Activated naive CD8-positive, alpha-beta T cell treated with anti-CD3 and anti-CD28 coated beads for 36 hours (primary cell): ENCODE measurements around the gene ACACB. TPM values are rescaled to one million over a fixed set of nuclear protein-coding genes. Genes with fewer than 3 reads are reported as not detected.

Experiments used
- DNase-seq: peaks from one replicate; pipeline ENCODE4 v3.0.0; 2021
- H3K27ac Mint-ChIP-seq: one replicate; pipeline ENCODE4 v1.8.0; 2022; ENCODE audit warnings: mild to moderate bottlenecking, moderate library complexity, mixed read lengths
- H3K27me3 Mint-ChIP-seq: one replicate; pipeline ENCODE4 v1.8.0; 2022; ENCODE audit warnings: mild to moderate bottlenecking, mixed read lengths
- H3K36me3 Mint-ChIP-seq: one replicate; pipeline ENCODE4 v1.8.0; 2021; ENCODE audit warnings: mild to moderate bottlenecking, mixed read lengths
- H3K4me1 Mint-ChIP-seq: one replicate; pipeline ENCODE4 v1.8.0; 2021; ENCODE audit warnings: mixed read lengths
- H3K4me3 Mint-ChIP-seq: one replicate; pipeline ENCODE4 v1.8.0; 2022; ENCODE audit warnings: mild to moderate bottlenecking, moderate library complexity, mixed read lengths
- H3K9me3 Mint-ChIP-seq: one replicate; pipeline ENCODE4 v1.8.0; 2022; ENCODE audit warnings: mixed read lengths
- total RNA-seq, 2 experiments: library from RNA; stranded (reverse); gene quantifications; one replicate each; pipeline ENCODE4 v1.2.3, GENCODE V29; 2021

The ACACB gene
- total RNA-seq, 2 experiments from 2014 or later = 7.8 to 8.8 TPM

DNA sequence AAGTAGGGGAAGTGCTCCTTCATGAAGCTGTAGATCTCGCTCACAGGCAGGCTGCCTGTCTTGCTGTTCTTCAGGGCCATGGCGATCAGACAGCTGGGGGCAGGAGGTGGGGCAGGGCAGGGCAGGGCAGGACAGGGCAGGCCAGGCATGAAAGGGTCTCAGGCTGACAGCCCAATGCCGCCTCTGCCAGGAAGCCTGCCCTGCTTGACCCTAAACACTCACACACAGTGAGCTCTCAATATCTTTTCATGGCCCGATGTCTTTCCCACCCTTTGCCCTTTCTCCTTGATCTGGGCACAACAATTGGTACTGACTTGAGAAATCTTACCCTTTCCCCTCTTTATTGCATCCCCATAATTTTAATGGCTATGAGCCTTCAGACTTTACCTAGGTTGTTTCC, 170.3 kb downstream of the ACACB start:
- DNase-seq = no peak
- no peaks in the 10 kb centered on the region for H3K36me3 Mint-ChIP-seq
- no peak overlapping the region for H3K27ac Mint-ChIP-seq
- H3K27me3 Mint-ChIP-seq = peaks cover 19% of the 10 kb centered on the region
- H3K9me3 Mint-ChIP-seq = no peaks in the 10 kb centered on the region
- no peaks in the 10 kb centered on the region for H3K4me1 Mint-ChIP-seq
- no peak overlapping the region for H3K4me3 Mint-ChIP-seq

DNA sequence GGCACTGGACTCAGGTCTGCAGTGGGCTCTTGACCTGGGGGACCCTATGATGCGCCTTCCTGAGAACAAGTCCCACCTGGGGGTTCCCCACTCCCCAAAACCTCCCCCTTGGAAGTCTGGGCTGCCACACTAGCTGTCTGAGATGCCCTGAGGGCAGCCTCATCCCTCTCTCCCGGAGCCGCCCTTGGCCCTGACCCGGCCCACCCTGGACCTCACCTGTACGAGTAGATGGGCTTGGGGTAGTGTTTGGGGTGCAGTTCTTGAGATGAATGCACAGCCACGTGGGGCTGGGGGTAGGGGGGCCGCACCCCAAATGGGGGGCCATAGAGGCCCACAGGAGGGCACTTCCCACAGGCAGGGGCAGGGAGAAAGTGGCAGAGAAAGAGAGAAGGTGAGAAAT, 170.8 kb downstream of the ACACB start:
- Mint-ChIP-seq H3K27me3 (peaks cover 21% of the 10 kb centered on the region), H3K4me1 (no peaks in the 10 kb centered on the region), H3K9me3 (no peaks in the 10 kb centered on the region), H3K27ac (no peak overlapping the region), H3K4me3 (no peak overlapping the region), H3K36me3 (no peaks in the 10 kb centered on the region)
- DNase-seq = no peak

DNA sequence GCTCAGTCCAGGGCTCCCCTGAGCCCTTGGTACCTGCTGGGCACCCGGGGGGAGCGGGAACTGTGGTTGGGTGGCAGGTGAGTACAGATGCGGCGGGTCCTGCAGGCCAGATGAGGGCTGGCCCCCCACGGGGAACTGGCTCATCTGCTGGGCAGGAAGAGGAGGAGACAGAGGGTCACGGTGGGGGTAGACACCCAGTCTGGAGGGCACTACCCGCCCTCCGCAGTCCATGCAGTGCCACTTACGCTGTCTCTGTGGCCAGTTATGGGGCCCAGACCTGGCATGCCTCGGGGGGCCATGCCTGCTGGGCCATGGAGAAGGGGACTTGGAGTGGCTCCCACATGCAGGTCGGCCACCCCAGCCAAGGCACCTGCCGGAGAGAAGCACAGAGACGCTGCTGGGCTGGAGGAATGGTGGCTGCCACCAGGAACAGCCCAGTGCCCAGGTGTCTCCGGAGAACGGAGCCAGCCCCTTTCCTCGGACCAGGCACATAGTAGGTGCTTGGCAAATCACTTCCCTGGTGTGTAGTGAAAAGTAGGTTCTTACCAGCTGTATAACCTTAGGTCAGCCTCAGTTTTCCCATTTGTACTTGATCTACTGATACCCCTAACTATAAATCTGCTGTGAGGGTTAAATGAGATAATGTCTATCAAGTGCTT, 171.6 kb downstream of the ACACB start:
- DNase-seq = no peak
- Mint-ChIP-seq H3K4me3 (no peak overlapping the region), H3K36me3 (no peaks in the 10 kb centered on the region), H3K9me3 (no peaks in the 10 kb centered on the region), H3K27ac (no peak overlapping the region), H3K27me3 (peaks cover 27% of the 10 kb centered on the region), H3K4me1 (no peaks in the 10 kb centered on the region)

DNA sequence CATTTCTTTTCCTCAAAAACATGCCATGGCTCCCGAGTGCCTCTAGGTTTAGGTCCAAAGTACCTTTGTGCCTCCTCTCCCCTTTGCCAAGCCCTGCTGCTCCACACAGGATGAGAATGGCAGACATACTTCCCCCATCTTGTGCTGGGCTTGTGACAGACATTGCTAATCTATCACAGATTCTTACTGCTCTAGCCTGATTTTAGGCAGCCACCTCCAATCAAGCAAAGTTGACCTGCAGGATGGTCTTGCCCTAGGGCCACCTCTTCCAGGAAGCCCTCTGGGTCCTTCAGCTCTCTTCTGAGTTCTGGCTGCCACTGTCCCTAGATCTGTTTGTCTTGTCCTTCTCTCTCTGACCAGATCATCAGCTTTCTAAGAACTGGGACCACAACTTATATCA, 172.2 kb downstream of the ACACB start:
- no peaks in the 10 kb centered on the region for H3K9me3 Mint-ChIP-seq
- no peak overlapping the region for H3K4me3 Mint-ChIP-seq
- DNase-seq = no peak
- no peak overlapping the region for H3K27ac Mint-ChIP-seq
- peaks cover 32% of the 10 kb centered on the region for H3K27me3 Mint-ChIP-seq
- H3K36me3 Mint-ChIP-seq = no peaks in the 10 kb centered on the region
- H3K4me1 Mint-ChIP-seq = no peaks in the 10 kb centered on the region

DNA sequence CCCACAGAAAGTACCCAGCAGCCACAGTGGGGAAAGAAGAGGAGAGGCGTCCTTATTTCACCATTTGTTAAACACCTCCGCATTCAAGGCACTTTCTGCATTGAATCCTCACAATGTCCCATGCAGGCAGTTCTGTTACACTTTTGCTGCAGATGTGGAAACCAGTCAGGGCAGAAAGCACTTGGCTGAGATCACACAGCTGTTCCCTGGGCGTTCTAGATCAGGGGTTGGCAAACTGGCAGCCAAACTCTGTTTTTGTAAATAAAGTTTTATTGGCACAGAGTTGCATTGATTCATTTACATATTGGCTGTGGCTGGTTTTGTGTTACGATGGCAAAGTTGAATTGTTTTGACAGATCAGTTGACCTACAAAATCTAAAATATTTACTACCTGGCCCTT, 172.6 kb downstream of the ACACB start:
- H3K4me3 Mint-ChIP-seq = no peak overlapping the region
- no peaks in the 10 kb centered on the region for H3K4me1 Mint-ChIP-seq
- H3K27ac Mint-ChIP-seq = no peak overlapping the region
- H3K9me3 Mint-ChIP-seq = no peaks in the 10 kb centered on the region
- peaks cover 32% of the 10 kb centered on the region for H3K27me3 Mint-ChIP-seq
- H3K36me3 Mint-ChIP-seq = no peaks in the 10 kb centered on the region
- DNase-seq = no peak

DNA sequence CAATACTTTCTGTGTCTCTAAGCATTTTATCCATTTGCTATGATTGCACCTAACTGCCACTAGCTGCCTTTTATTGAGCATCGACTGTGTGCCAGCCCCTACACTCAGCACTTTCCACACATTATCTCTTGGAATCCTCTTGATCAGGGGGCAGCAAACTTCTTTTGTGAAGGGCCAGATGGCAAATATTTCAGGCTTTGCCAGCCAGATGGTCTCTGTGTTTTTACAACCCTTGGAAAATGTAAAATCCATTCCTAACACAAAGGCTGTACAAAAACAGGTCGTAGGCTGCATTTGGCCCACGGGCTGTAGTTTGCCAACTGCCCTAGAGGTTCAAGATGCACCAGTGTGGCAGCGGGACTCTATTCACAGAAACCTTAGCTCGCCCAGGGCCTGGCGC, 173.2 kb downstream of the ACACB start:
- no peaks in the 10 kb centered on the region for H3K4me1 Mint-ChIP-seq
- H3K9me3 Mint-ChIP-seq = no peaks in the 10 kb centered on the region

DNA sequence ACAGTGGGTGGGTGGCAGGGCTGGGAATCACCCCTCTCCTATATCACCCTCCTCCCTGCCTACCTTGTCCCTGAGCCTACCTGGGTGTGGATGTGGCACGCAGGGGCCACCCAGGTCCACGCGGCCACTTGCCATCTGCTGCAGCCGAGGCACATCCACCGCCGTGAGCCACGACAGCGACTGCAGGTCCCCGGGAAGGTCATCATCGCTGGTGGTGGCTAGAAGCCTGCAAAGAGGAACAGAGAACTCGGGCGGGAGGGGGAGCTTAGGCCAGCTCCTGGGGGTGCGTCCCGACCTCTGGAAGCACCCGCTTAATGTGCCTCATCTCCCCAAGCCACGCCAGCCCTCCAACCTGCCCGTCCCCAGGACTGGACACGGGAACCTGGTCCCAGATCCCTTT, 173.7 kb downstream of the ACACB start:
- Mint-ChIP-seq H3K4me1 (no peaks in the 10 kb centered on the region), H3K27me3 (peaks cover 39% of the 10 kb centered on the region), H3K27ac (no peak overlapping the region), H3K9me3 (no peaks in the 10 kb centered on the region), H3K4me3 (no peak overlapping the region), H3K36me3 (no peaks in the 10 kb centered on the region)
- no peak for DNase-seq

More for the DNA sequence above, 173.2 kb downstream of the ACACB start:
- no peak overlapping the region for H3K4me3 Mint-ChIP-seq
- DNase-seq = no peak
- no peaks in the 10 kb centered on the region for H3K36me3 Mint-ChIP-seq
- peaks cover 34% of the 10 kb centered on the region for H3K27me3 Mint-ChIP-seq
- H3K27ac Mint-ChIP-seq = no peak overlapping the region

DNA sequence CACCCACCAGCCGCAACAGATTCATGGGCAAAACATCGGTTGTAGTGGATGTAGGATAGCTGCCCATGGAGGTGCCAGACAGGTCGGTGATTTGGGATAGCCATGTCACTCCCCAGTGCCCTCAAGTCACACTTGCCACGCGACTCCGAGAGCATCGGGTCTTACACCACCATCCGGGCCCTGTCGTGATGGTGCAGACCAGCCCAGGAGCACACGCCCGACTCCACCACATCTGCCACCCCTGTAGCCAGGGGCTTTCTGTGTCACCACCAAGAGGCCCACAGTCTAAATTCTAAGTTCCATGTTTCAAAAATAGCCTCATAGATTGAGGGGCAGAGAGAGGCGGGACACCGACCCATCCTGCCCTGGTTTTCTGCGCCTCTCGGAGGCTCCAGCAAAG, 174.7 kb downstream of the ACACB start:
- no peak overlapping the region for H3K4me3 Mint-ChIP-seq
- H3K36me3 Mint-ChIP-seq = no peaks in the 10 kb centered on the region
- H3K27me3 Mint-ChIP-seq = peaks cover 47% of the 10 kb centered on the region
- H3K9me3 Mint-ChIP-seq = no peaks in the 10 kb centered on the region
- no peak for DNase-seq
- H3K27ac Mint-ChIP-seq = no peak overlapping the region
- H3K4me1 Mint-ChIP-seq = no peaks in the 10 kb centered on the region

DNA sequence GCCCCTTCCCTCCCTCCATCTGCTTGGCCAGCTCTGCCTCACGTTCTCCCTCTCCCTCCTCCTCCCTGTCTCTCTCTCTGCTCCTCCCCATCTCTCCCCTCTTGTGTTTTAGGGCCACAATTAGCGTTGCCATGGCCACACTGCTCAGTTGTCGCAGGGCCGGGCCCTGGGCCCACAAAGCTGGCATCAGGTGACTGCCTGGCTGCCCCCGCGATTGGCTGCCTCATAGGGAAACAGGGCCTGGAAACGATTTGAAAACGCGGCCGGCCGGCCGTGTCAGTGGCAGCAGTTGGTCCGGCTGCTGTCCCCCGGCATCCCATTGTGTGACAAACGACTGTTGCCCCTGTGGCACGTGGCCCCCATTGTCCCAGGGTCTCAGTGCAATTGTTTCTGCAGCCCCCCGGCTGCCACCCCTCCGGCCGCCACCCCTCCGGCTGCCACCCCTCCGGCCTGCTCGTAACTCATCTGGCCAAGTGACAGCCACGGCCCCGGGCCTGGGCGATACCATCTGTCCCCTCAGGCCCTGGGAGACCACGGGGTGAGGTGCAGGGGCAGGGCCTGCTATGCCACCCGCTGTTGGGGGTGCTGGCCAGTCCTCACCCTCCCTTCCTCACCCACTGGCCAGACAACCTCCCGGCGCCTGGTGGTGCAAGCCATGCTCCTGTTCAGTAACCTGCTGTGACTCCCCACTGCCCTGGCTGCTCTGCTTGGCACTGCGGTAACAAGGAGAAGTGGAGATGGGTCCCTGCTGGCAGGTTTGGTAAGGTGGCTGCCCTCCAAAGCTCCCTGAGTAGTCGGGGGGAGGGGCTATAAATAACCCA, 175.3 kb downstream of the ACACB start:
- no peaks in the 10 kb centered on the region for H3K4me1 Mint-ChIP-seq
- peaks cover 50% of the 10 kb centered on the region for H3K27me3 Mint-ChIP-seq
- no peaks in the 10 kb centered on the region for H3K9me3 Mint-ChIP-seq
- H3K36me3 Mint-ChIP-seq = no peaks in the 10 kb centered on the region
- H3K4me3 Mint-ChIP-seq = no peak overlapping the region
- H3K27ac Mint-ChIP-seq = no peak overlapping the region
- DNase-seq = peak; percentile 12

DNA sequence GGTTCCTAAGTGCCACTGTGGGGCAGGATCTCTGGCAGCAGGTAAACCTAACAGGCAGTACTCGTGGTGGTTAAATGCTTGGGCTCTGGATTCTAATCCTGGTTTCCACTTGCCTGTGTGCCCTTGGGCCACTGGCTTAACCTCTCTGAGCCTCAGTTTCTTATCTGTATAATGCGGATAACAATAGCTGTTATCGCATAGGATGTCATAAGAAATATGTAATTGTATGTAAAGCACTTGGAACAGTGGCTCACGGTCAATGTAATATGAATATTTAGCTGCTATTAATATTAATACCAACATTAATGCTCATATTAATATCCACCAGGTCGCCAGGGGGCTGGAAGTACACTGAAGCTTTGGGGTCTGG, 175.9 kb downstream of the ACACB start:
- no peaks in the 10 kb centered on the region for H3K4me1 Mint-ChIP-seq
- H3K27me3 Mint-ChIP-seq = peaks cover 50% of the 10 kb centered on the region
- no peak for DNase-seq
- H3K9me3 Mint-ChIP-seq = no peaks in the 10 kb centered on the region
- no peaks in the 10 kb centered on the region for H3K36me3 Mint-ChIP-seq
- no peak overlapping the region for H3K4me3 Mint-ChIP-seq
- H3K27ac Mint-ChIP-seq = no peak overlapping the region

DNA sequence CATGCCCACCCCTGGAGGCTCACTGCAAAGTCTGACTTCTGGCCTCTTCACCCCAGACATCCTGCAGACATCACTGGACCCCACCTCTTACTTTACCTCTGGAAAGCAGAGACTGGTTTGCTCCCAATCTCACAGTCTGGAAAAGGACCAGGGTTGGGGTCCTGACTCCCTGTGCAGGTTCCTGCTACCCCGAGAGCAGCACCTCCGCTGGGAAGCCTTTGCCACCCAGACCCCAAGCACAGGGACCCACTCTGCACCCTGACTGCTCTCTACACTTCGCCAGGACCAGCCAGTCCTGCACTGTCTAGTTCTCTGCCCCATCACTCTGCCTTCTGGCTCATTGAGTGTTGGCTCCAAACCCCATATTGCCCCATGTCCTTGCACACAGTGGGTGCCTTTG, 176.7 kb downstream of the ACACB start:
- H3K36me3 Mint-ChIP-seq = no peaks in the 10 kb centered on the region
- no peak for DNase-seq
- no peaks in the 10 kb centered on the region for H3K9me3 Mint-ChIP-seq
- no peak overlapping the region for H3K4me3 Mint-ChIP-seq
- no peak overlapping the region for H3K27ac Mint-ChIP-seq
- H3K27me3 Mint-ChIP-seq = peaks cover 50% of the 10 kb centered on the region
- no peaks in the 10 kb centered on the region for H3K4me1 Mint-ChIP-seq

DNA sequence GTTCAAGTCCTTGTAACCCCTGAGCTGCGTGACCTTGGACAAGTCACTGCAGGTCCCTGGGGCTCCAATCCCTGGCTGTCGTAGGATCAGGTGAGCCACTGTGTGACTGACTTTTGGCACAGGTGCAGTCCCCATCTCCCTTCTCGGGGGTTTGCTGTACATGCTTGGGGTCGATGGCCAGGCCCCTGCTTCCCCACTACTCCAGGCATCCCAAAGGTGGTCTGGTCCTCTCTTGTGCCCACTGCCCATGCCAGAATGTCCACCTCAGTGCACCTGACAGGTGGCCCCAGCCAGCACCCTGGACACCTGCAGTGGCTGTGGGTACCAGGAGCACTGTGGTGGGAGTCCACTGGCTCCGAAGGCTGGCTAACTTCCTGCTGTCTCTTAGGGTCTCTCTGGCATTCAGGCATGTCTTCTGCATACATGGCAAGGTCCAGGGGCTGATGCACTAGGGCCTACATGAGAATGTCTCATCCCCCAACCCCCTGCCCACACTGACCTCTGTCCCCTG, 178.0 kb downstream of the ACACB start:
- Mint-ChIP-seq H3K27me3 (peaks cover 45% of the 10 kb centered on the region), H3K27ac (no peak overlapping the region), H3K4me1 (no peaks in the 10 kb centered on the region), H3K9me3 (no peaks in the 10 kb centered on the region), H3K36me3 (no peaks in the 10 kb centered on the region), H3K4me3 (no peak overlapping the region)
- DNase-seq = no peak

DNA sequence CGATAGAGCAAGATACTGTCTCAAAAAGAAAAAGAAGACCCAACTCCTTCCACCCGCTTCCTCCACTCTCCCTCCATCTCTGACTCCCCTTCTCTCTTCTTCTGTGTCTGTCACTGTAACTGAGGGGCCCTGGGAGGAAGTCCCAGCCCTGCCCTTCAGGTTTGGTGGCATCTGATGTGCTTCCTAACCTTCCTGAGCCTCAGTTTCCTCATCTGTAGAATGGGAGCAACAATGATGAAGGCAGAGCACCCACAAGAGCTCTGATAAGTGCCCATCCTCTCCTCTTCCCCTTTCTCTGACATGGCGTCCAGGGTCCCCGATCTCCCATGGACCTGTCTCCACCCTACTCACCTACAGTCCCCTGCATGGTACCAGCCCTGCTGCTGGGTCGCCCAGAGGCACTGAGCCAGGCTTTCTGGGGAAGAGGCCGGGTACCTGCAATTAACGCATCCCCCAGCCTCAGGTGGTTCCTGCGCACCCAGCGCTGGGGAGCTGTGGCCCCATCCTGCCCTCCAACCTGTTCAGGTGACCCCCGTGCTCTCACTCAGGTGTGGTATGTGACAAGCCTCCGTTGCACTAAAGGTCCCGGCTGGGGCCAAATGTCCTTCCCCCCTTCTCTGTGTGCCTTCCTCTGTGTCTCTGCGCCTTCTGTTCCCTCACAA, 179.5 kb downstream of the ACACB start:
- H3K4me3 Mint-ChIP-seq = no peak overlapping the region
- no peak overlapping the region for H3K27ac Mint-ChIP-seq
- no peaks in the 10 kb centered on the region for H3K4me1 Mint-ChIP-seq
- H3K27me3 Mint-ChIP-seq = peaks cover 38% of the 10 kb centered on the region
- no peaks in the 10 kb centered on the region for H3K36me3 Mint-ChIP-seq
- DNase-seq = no peak
- no peaks in the 10 kb centered on the region for H3K9me3 Mint-ChIP-seq

DNA sequence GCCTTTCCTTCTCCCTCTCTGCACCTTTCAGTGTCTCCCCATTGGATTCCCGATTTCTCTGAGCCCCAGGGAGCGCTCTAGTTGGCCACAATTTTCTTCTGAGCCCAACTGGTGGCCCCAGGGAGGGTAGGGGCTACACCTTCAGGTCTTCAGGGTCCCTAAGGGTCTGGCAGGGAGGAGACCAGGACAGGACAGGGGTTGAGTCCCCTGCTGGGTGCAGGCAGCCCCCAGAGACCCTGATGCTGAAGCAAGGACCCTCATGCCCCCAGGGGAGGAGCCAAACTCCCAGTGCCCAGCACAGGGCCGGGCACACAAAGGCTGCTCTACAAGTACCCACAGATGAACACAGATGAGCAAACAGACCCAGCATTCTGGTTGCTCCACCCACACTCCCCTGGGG, 180.0 kb downstream of the ACACB start:
- no peaks in the 10 kb centered on the region for H3K4me1 Mint-ChIP-seq
- no peak overlapping the region for H3K4me3 Mint-ChIP-seq
- no peak for DNase-seq
- H3K27me3 Mint-ChIP-seq = peaks cover 33% of the 10 kb centered on the region
- no peaks in the 10 kb centered on the region for H3K36me3 Mint-ChIP-seq
- no peak overlapping the region for H3K27ac Mint-ChIP-seq
- no peaks in the 10 kb centered on the region for H3K9me3 Mint-ChIP-seq

DNA sequence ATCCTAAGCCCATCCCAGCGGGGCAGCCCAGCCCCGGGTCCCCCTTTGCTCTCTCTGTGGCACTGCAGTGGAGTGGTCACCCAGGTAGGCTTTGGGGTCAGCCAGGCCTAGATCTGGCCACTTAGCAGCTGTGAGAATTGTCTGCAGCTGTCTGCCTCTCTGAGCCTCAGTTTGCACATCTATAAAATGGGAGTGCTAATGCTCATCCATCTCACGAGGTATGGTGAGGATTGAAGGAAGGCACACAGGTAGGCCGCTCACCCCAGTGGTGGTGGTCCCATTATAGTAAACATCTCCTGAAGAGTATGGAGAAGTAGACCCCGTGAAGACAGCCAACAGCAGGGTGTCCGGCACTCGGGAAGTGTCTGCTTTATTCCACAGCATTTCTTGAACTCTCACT, 183.5 kb downstream of the ACACB start:
- Mint-ChIP-seq H3K36me3 (no peaks in the 10 kb centered on the region), H3K27me3 (peaks cover 41% of the 10 kb centered on the region), H3K27ac (no peak overlapping the region), H3K4me1 (no peaks in the 10 kb centered on the region), H3K4me3 (no peak overlapping the region), H3K9me3 (no peaks in the 10 kb centered on the region)
- DNase-seq = no peak
